C4-2B (cell line): Measurements from ENCODE around the gene SH3RF2.

Experiments
- H3K27ac ChIP-seq: fragments of 450-650 bp; 2 replicates; pipeline ENCODE4 v1.5.1; 2017
- ZFX ChIP-seq: fragments of 450-650 bp; IDR thresholded peaks from 2 replicates; pipeline ENCODE4 v1.6.1; 2017
- TF ChIP-seq, protein P1 (sequence below): fragments of 450-650 bp; conservative IDR thresholded peaks from 2 replicates; pipeline ENCODE4 v1.5.1; 2017; ENCODE audit warnings: mild to moderate bottlenecking

SH3RF2 gene

DNA sequence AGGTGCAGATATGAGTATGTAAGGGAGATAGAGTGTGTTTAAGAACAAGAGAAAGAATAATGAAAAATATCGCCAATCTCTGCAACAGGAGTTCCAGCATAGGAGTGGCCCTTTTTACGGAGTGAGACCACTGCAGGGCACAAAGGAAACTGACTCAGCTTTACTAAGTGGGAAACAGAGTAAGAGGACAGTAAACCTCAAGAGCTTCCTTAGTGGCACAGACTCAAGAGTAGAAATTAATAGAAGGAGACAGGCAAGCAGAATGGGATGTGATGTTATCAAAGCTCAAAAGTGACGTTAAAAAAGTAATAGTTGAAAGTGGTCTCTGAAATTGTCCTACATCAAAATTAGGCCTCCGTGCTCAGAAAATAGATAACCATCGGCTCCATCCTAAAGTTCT lies 2.1 kb upstream of the SH3RF2 start:
- TF ChIP-seq, protein P1, sequence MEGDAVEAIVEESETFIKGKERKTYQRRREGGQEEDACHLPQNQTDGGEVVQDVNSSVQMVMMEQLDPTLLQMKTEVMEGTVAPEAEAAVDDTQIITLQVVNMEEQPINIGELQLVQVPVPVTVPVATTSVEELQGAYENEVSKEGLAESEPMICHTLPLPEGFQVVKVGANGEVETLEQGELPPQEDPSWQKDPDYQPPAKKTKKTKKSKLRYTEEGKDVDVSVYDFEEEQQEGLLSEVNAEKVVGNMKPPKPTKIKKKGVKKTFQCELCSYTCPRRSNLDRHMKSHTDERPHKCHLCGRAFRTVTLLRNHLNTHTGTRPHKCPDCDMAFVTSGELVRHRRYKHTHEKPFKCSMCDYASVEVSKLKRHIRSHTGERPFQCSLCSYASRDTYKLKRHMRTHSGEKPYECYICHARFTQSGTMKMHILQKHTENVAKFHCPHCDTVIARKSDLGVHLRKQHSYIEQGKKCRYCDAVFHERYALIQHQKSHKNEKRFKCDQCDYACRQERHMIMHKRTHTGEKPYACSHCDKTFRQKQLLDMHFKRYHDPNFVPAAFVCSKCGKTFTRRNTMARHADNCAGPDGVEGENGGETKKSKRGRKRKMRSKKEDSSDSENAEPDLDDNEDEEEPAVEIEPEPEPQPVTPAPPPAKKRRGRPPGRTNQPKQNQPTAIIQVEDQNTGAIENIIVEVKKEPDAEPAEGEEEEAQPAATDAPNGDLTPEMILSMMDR = no peak
- no peak for TF ChIP-seq ZFX
- H3K27ac ChIP-seq = no peak overlapping the region

- TF ChIP-seq ZFX = no peak
- TF ChIP-seq, protein P1 = no peak
- H3K27ac ChIP-seq = no peak overlapping the region
These were observed 1.3 kb downstream of the SH3RF2 start for GRCh38 chr5:145937432-145938250.

- H3K27ac ChIP-seq = no peak overlapping the region
- TF ChIP-seq, protein P1 = no peak
- TF ChIP-seq ZFX = no peak
These were observed 2.6 kb downstream of the SH3RF2 start for GRCh38 chr5:145938776-145939539.

- TF ChIP-seq ZFX = no peak
- TF ChIP-seq, protein P1 = no peak
- no peak overlapping the region for H3K27ac ChIP-seq
These were observed 3.2 kb downstream of the SH3RF2 start for GRCh38 chr5:145939540-145940065.

DNA sequence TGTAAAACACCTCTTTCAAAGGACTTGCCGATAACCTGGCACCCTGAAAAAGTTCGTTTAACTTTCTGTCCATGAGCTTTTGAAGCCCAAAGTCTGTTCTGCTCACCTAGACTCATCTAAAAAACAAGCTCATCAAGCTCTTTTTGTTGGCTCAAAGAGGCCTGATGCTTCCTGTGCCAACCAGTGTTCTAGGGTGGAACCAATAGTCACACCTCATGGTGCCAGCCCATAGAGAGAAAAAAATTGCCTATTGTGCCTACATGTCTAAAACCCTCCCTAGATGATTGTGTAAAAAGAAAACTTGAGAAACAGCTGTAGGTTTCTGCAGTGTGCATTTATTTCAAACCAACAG lies 4.7 kb downstream of the SH3RF2 start:
- no peak overlapping the region for H3K27ac ChIP-seq
- TF ChIP-seq ZFX = no peak
- TF ChIP-seq, protein P1 = no peak

- H3K27ac ChIP-seq = no peak overlapping the region
- no peak for TF ChIP-seq ZFX
- TF ChIP-seq, protein P1 = no peak
These were observed 5.2 kb downstream of the SH3RF2 start for GRCh38 chr5:145941448-145942130.
